MM.1S (cell line): ENCODE results near the gene TIMP2.

ENCODE experiments used
- DNase-seq: peaks from one replicate; pipeline ENCODE4 v3.0.0-alpha.2; 2015
- H2AFZ ChIP-seq: fragments of 300-600 bp; sonication (generic); 2 replicates; pipeline ENCODE4 v1.6.0; 2016; ENCODE audit warnings: antibody characterized with exemption, low read length
- H3F3A ChIP-seq: fragments of 300-600 bp; sonication (generic); 2 replicates; pipeline ENCODE4 v1.6.1; 2016; ENCODE audit warnings: mild to moderate bottlenecking, antibody characterized with exemption, low read length, moderate library complexity, mixed read lengths; ENCODE audit not compliant: insufficient read depth
- H3K27ac ChIP-seq: fragments of 300-600 bp; sonication (generic); 2 replicates; pipeline ENCODE4 v1.5.1; 2016; ENCODE audit warnings: mild to moderate bottlenecking, low read length
- H3K27me3 ChIP-seq: fragments of 300-600 bp; sonication (generic); replicated peaks from 2 replicates; pipeline ENCODE4 v1.6.0; 2016; ENCODE audit warnings: low read length; ENCODE audit not compliant: insufficient read depth
- H3K36me3 ChIP-seq: fragments of 300-600 bp; sonication (generic); replicated peaks from 2 replicates; pipeline ENCODE4 v1.6.1; 2016; ENCODE audit warnings: mild to moderate bottlenecking, low read length, mixed read lengths; ENCODE audit not compliant: insufficient read depth
- H3K4me1 ChIP-seq: fragments of 300-600 bp; sonication (generic); 2 replicates; pipeline ENCODE4 v1.6.1; 2016; ENCODE audit warnings: low read length, mixed read lengths
- H3K4me2 ChIP-seq: fragments of 300-600 bp; sonication (generic); 2 replicates; pipeline ENCODE4 v1.6.0; 2016; ENCODE audit warnings: low read depth, low read length
- H3K4me3 ChIP-seq: fragments of 300-600 bp; sonication (generic); 2 replicates; pipeline ENCODE4 v1.5.1; 2016; ENCODE audit warnings: low read length, mixed read lengths
- H3K79me2 ChIP-seq: fragments of 300-600 bp; sonication (generic); 2 replicates; pipeline ENCODE4 v1.6.1; 2016; ENCODE audit warnings: mixed run types, low read length, mixed read lengths
- H3K9ac ChIP-seq: fragments of 300-600 bp; sonication (generic); 2 replicates; pipeline ENCODE4 v1.6.1; 2016; ENCODE audit warnings: low read length, mixed read lengths
- H3K9me2 ChIP-seq: fragments of 300-600 bp; sonication (generic); replicated peaks from 2 replicates; pipeline ENCODE4 v1.6.1; 2016; ENCODE audit warnings: mild to moderate bottlenecking, low read length, mixed read lengths; ENCODE audit not compliant: insufficient read depth
- H3K9me3 ChIP-seq: fragments of 300-600 bp; sonication (generic); replicated peaks from 2 replicates; pipeline ENCODE4 v1.6.1; 2016; ENCODE audit warnings: mild to moderate bottlenecking, low read length, mixed read lengths; ENCODE audit not compliant: insufficient read depth
- H4K20me1 ChIP-seq: fragments of 300-600 bp; sonication (generic); 2 replicates; pipeline ENCODE4 v1.6.1; 2016; ENCODE audit warnings: mild to moderate bottlenecking, low read length, moderate library complexity, mixed read lengths; ENCODE audit not compliant: insufficient read depth
- CTCF ChIP-seq: fragments of 300-600 bp; sonication (generic); IDR thresholded peaks from 2 replicates; pipeline ENCODE4 v1.5.1; 2016; ENCODE audit warnings: antibody characterized with exemption, low read length, mixed read lengths
- EZH2 ChIP-seq: fragments of 300-600 bp; sonication (generic); optimal IDR thresholded peaks from 2 replicates; pipeline ENCODE3; 2017; ENCODE audit warnings: low read depth, mild to moderate bottlenecking, antibody characterized with exemption, low read length, mixed read lengths
- EZH2phosphoT487 ChIP-seq: fragments of 300-600 bp; sonication (generic); IDR thresholded peaks from 2 replicates; pipeline ENCODE4 v1.6.1; 2018; ENCODE audit warnings: antibody characterized with exemption, low read length

TIMP2 gene

GRCh38 chr17:78923660-78924453, 1.3 kb downstream of the TIMP2 start:
- Histone ChIP-seq H3K9me2 (no peaks in the 10 kb centered on the region), H3F3A (peaks cover 12% of the 10 kb centered on the region), H3K9me3 (no peaks in the 10 kb centered on the region), H2AFZ (no peak overlapping the region), H4K20me1 (peaks cover 10% of the 10 kb centered on the region; the same call in 1 of the 2 replicates), H3K9ac (peak overlapping the region; percentile 93), H3K36me3 (no peaks in the 10 kb centered on the region), H3K4me2 (peak overlapping the region; percentile 93), H3K27ac (peak overlapping the region; percentile 99), H3K27me3 (no peaks in the 10 kb centered on the region), H3K4me3 (peak overlapping the region; percentile 91), H3K79me2 (peaks cover 58% of the 10 kb centered on the region), H3K4me1 (peaks cover 19% of the 10 kb centered on the region)
- DNase-seq: peak; percentile 97
- TF ChIP-seq EZH2phosphoT487 (no peak), CTCF (no peak), EZH2 (no peak)

DNA sequence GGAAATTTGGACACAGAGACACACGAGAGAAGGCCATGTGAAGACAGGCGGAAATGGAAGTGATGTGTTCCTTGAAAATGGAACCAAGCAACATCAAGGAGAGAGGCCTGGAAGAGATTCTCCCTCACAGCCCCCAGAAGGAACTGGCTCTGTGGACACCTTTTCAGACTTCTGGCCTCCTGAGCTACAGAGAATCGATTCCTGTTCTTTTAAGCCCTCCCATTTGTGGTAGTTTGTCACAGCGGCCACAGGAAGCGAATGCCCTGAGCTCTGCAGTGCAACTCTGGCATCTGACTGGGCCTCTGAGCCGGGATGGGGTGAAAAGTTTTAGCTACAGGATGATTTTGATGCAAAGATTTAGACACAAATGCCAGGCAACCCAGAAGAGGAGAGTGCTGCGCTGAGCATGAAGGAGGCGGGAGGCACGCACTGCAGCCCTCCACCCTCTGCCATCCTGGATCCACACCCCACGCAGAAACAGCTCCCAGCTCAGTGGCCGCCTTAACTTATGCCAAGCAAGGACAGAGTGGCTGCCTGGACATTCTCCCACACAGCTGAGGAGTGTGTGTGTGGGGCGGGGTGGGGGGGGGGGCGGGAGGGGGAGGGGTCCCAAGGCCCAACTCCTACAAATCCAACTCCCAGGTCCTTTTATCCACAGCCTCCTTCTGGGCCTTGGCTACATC, 2.2 kb downstream of the TIMP2 start:
- H3K9ac ChIP-seq: peak overlapping the region; percentile 93
- TF ChIP-seq EZH2phosphoT487: no peak
- TF ChIP-seq EZH2: no peak
- no peak for TF ChIP-seq CTCF
- peaks cover 12% of the 10 kb centered on the region for H3F3A ChIP-seq
- DNase-seq: peak; percentile 62
- H3K4me2 ChIP-seq: peak overlapping the region; percentile 93
- H2AFZ ChIP-seq: no peak overlapping the region
- peak overlapping the region; percentile 91 for H3K4me3 ChIP-seq
- no peaks in the 10 kb centered on the region for H3K9me2 ChIP-seq
- H3K4me1 ChIP-seq: peaks cover 19% of the 10 kb centered on the region
- peak overlapping the region; percentile 99 for H3K27ac ChIP-seq
- H3K27me3 ChIP-seq: no peaks in the 10 kb centered on the region
- peaks cover 67% of the 10 kb centered on the region for H3K79me2 ChIP-seq
- no peaks in the 10 kb centered on the region for H3K9me3 ChIP-seq
- no peaks in the 10 kb centered on the region for H3K36me3 ChIP-seq
- peaks cover 11% of the 10 kb centered on the region; the same call in 1 of the 2 replicates for H4K20me1 ChIP-seq

DNA sequence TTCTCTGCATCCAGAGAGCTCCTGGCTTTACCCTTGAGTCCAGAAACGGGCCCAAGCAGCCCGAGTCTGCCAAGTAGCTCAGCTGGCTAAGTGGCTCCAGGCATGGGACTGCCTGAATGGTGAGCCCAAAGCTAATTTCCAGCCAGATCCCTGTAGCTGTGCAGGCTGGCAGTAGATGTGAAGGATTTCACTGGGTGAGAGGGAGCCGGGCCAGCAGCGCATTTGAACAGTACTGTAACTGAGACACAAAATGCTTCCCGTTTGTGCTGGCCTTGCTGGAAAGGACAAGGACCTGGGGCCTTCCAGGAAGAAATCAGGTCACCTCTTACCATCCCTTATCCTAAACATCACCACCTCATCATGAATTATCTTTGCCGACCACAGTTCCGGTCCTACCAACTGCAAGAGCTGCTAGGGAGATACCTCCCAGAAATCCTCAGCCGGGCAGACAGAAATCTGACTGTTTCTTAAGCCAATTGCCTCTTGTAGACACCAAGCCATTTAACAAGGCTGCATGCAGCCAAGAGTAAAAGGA, 3.7 kb downstream of the TIMP2 start:
- Histone ChIP-seq H3K4me2 (no peak overlapping the region), H2AFZ (no peak overlapping the region), H3K36me3 (no peaks in the 10 kb centered on the region), H3K9me2 (no peaks in the 10 kb centered on the region), H3K4me1 (peaks cover 19% of the 10 kb centered on the region), H3K9me3 (no peaks in the 10 kb centered on the region), H3K79me2 (peaks cover 81% of the 10 kb centered on the region), H3K27ac (no peak overlapping the region), H3K4me3 (no peak overlapping the region), H3F3A (peaks cover 12% of the 10 kb centered on the region), H3K9ac (no peak overlapping the region), H4K20me1 (peaks cover 11% of the 10 kb centered on the region; the same call in 1 of the 2 replicates), H3K27me3 (no peaks in the 10 kb centered on the region)
- no peak for DNase-seq
- TF ChIP-seq EZH2phosphoT487 (no peak), EZH2 (no peak), CTCF (no peak)
